Measurements from ENCODE around the gene C3orf80.

C3orf80 gene

DNA sequence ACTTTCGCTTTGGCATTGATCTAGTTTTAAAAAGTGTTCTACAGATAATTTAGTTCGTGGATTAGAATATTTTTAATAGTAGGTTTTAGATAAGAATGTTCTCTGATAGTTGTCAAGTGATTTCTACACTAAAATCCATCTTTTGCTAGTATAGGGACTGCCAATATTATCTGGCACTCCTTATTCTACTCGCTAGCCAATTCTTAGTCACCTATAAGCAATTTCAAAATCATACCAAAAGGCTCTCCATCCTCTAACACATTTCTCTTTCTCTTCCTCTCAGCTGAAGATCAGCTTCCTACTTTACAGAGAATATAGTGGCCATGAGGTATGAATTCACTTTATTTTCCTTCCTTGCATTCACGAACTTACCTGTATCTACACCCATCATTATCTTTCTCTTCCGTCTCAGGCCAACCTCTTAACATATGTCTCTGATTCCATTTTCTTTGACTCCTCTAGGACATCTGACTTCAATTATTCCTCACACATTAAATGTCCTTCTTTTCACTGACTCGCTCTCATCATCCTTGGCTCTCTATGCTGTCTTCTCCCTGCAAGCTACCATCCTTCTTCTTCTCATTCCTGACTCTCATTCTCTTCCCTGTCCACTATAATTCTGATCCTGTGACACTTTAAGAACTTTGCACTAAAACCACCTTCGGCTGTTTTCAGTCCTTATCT lies 35.5 kb downstream of the C3orf80 start:
- no peaks in the 10 kb centered on the region for H3K36me3 ChIP-seq (ENCODE audit: control insufficient read depth, insufficient read depth, low read length)
- no peak overlapping the region for H3K4me3 ChIP-seq (ENCODE audit: low read length)
- no peak overlapping the region for H3K9ac ChIP-seq (ENCODE audit: low read length)
- H3K4me1 ChIP-seq (ENCODE audit: control insufficient read depth, insufficient read depth, low read length): no peaks in the 10 kb centered on the region
- no peaks in the 10 kb centered on the region for H3K27me3 ChIP-seq (ENCODE audit: control insufficient read depth, insufficient read depth, low read length)
- no peak overlapping the region for H3K27ac ChIP-seq (ENCODE audit: low read depth, low read length)

DNA sequence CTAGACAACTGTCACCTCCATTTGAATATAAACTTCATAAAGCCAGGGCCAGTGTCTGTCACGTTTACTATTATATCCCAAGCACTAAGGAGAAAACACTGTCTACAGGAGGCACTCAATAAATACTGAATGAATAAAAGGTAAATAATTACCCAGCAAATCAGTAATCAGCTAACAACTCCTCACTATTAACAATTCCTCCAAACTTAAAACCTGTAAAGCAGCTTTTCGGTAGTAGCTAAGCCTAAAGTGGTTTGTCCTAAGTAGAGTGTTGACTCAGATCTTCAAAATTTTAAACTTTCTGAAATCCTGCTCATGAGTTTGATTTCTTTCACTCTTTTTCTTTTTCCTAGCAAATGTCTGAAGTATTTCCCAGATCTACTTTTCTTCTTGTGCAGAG lies 39.9 kb downstream of the C3orf80 start:
- Histone ChIP-seq H3K36me3 (ENCODE audit: control insufficient read depth, insufficient read depth, low read length) (peaks cover 2% of the 10 kb centered on the region), H3K4me3 (ENCODE audit: low read length) (no peak overlapping the region), H3K27ac (ENCODE audit: low read depth, low read length) (no peak overlapping the region), H3K27me3 (ENCODE audit: control insufficient read depth, insufficient read depth, low read length) (no peaks in the 10 kb centered on the region), H3K4me1 (ENCODE audit: control insufficient read depth, insufficient read depth, low read length) (no peaks in the 10 kb centered on the region), H3K9ac (ENCODE audit: low read length) (no peak overlapping the region)

All from rectal smooth muscle tissue (tissue), 1 donor.